GM18505 (cell line): Measurements from ENCODE around the gene EBI3.
"Not testable (repeated sequence)": the region's sequence is repeated elsewhere in the genome, so short reads cannot be mapped to it uniquely, and the experiment has no call there.

ENCODE experiments used
- ATAC-seq: cut with Tn5 transposase; IDR thresholded peaks from one replicate; pipeline ENCODE4 v1.9.1; 2021; ENCODE audit not compliant: unreplicated experiment
- POLR2A ChIP-seq: IDR thresholded peaks from 4 replicates; pipeline ENCODE4 v1.6.1; 2011; ENCODE audit warnings: borderline replicate concordance; ENCODE audit not compliant: insufficient read depth, insufficient read length; ENCODE audit errors: extremely low read depth

Gene EBI3

GRCh38 chr19:4217429-4218264 is 11.7 kb upstream of the EBI3 start:
- TF ChIP-seq POLR2A, result no peak
- no peak for ATAC-seq

- not testable (repeated sequence) for ATAC-seq
These were observed 10.8 kb upstream of the EBI3 start for GRCh38 chr19:4218523-4218922.

DNA sequence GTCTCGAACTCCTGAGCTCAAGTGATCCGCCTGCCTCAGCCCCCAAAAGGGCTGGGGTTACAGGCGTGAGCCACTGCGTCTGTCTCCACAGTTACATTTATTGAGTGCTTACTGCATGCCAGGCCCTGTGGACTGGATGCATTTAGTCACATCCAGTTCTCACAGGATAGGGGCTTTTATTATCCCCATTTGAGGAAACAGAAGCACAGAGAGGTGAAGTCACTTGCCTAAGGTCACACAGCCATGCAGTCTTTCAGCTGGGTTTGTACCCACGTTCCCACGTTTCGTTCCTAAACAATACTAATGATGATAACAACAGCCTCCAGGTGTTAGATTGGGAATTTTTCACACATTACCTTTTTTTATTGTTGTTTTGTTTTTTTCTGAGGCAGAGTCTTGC is 9.1 kb upstream of the EBI3 start:
- no peak for ATAC-seq
- TF ChIP-seq POLR2A, result no peak

- TF ChIP-seq POLR2A, result no peak
- ATAC-seq, result no peak
These were observed 4.9 kb upstream of the EBI3 start for GRCh38 chr19:4224470-4224869.

GRCh38 chr19:4225885-4226284 is 3.4 kb upstream of the EBI3 start:
- no peak for TF ChIP-seq POLR2A

DNA sequence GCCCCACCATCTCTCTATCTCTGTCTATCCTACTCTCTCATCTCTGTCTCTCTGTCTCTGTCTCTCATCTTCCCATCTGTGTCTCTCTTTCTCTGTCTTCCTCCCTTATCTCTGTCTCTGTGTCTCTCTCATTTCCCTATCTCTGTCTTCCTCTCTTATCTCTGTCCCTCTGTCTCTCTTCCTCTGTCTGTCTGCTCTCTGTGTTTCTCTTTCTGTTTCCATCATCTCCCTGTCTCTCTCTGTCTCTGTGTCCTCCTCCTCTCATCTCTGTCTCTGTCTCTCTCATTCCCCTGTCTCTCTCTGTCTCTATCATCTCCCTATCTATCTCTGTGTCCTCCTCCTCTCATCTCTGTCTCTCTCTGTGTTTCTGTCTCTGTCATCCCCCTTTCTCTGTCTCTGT is 1.6 kb upstream of the EBI3 start:
- ATAC-seq, result no peak

More at GRCh38 chr19:4225885-4226284, 3.4 kb upstream of the EBI3 start:
- ATAC-seq, result no peak

DNA sequence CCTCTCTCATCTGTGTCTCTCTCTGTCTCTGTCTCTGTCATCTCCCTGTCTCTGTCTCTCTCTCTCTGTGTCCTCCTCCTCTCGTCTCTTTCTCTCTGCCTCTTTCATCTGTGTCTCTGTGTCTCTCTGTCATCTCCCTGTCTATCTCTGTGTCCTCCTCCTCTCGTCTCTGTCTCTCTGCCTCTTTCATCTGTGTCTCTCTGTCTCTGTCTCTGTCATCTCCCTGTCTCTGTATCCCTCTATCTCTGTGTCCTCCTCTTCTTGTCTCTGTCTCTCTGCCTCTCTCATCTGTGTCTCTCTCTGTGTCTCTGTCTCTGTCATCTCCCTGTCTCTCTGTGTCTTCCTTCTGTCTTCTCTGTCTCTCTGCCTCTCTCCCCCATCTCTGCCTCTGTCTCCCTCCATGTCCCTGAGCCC is 551 bp upstream of the EBI3 start:
- ATAC-seq, result no peak
- TF ChIP-seq POLR2A, result no peak

More for the DNA sequence above, 1.6 kb upstream of the EBI3 start:
- TF ChIP-seq POLR2A, result no peak

GRCh38 chr19:4230237-4230636 is 914 bp downstream of the EBI3 start:
- not testable (repeated sequence) for ATAC-seq

GRCh38 chr19:4231521-4231920 is 2.2 kb downstream of the EBI3 start:
- not testable (repeated sequence) for ATAC-seq

DNA sequence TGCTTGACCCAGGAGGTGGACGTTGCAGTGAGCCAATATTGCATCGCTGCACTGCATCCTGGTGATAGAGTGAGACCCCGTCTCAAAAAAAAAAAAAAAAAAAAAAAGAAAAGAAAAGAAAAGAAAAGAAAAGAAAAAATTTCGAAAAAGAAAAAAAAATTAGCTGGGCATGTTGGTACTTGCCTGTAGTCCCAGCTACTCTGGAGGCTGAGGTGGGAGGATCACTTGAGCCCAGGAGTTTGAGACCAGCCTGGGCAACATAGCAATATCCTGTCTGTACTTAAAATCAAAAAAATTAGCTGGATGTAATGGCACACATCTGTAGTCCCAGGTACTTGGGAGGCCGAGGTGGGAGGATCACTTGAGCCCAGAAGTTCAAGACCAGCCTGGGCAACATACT is 2.8 kb downstream of the EBI3 start:
- ATAC-seq, result not testable (repeated sequence)

DNA sequence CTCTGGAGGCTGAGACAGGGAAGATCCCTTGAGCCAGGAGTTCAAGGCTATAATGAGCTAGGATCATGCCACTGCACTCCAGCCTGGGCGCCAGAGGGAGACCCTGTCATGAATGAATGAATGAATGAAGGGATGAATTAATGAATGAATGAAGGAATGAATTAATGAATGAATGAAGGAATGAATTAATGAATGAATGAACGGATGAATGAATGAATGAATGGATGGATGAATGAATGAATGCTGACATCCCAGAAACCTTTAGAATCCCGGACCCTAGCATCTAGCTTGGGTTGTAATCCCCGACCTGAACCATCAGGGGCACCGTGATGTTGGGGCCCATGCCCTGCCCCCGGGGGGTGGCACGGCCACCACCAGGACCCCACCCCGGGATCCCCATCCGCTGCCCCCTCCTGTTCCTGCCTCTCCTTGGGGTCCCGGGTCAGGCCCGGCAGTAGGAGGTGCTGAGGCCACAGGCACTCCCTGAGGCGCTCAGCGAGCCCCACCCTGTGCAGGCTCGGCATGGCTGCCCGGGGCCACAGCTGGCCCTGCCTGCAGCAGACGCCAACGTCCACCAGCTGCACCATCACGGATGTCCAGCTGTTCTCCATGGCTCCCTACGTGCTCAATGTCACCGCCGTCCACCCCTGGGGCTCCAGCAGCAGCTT is 3.4 kb downstream of the EBI3 start:
- no peak for TF ChIP-seq POLR2A
- no peak for ATAC-seq

DNA sequence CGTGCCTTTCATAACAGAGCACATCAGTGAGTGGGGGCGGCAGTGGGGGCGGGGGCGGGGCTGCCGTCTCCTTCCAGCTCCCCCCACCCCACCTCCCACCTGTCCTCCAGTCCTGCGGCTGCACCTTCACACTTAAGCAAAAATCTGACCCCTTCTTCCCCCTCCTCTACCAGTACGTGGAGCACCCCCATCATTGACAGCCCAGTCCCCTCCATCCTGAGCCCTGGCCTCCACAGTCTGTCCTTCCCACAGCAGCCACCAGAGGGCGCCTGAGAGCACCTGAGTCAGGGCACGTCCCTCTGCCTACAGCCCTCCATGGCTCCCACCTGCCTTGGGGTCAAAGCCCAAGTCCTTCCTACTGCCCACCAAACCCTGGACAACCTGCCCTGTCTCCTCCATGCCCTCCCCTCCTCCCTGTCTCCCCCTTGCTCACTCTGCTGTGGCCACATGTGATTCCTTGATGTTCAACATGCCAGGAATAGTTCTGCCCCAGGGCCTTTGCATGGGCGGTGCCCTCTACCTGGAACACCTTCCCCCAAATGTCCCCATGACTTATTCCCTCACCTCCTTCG is 4.0 kb downstream of the EBI3 start:
- no peak for TF ChIP-seq POLR2A
- ATAC-seq, result no peak

- no peak for ATAC-seq
These were observed 5.0 kb downstream of the EBI3 start for GRCh38 chr19:4234142-4234861.

DNA sequence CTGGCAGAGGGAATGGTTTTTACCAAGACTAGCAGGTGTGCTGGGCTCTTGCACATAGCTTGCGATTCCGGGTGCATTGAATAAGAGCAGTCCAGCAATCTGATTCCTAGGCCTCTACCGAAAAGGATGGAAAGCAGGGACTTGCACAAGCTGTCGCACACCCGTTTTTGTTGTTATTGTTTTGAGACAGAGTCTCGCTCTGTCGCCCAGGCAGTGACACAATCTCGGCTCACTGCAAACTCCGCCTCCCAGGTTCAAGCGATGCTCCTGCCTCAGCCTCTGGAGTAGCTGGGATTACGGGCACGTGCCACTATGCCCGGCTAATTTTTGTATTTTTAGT is 5.5 kb downstream of the EBI3 start:
- ATAC-seq, result no peak
- TF ChIP-seq POLR2A, result no peak

More at GRCh38 chr19:4234142-4234861, 5.0 kb downstream of the EBI3 start:
- TF ChIP-seq POLR2A, result no peak

- not testable (repeated sequence) for ATAC-seq
These were observed 8.2 kb downstream of the EBI3 start for GRCh38 chr19:4237510-4237909.
